CD4-positive, alpha-beta T cell treated with Interleukin-15 for 4 hours (primary cell): ENCODE data around the gene COA1.
A peak's percentile ranks its signal among the peaks of the same experiment; 100 is the strongest.
"Not testable (repeated sequence)": the region's sequence is repeated elsewhere in the genome, so short reads cannot be mapped to it uniquely, and the experiment has no call there.

Experiments used
- DNase-seq: peaks from one replicate; pipeline ENCODE4 v3.0.0-alpha.2; 2020; ENCODE audit warnings: low spot score

The COA1 gene

DNA sequence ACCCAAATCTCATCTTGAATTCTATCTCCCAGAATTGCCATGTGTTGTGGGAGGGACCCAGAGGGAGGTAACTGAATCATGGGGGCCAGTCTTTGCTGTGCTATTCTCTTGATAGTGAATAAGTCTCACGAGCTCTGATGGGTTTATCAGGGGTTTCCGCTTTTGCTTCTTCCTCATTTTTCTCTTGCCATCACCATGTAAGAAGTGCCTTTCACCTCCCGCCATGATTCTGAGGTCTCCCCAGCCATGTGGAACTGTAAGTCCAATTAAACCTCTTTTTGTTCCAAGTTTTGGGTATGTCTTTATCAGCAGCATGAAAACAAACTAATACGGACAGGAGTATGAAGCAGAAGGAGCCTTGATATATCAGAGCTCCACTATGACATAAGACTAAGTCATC is 41.5 kb downstream of the COA1 start:
- not testable (repeated sequence) for DNase-seq

DNA sequence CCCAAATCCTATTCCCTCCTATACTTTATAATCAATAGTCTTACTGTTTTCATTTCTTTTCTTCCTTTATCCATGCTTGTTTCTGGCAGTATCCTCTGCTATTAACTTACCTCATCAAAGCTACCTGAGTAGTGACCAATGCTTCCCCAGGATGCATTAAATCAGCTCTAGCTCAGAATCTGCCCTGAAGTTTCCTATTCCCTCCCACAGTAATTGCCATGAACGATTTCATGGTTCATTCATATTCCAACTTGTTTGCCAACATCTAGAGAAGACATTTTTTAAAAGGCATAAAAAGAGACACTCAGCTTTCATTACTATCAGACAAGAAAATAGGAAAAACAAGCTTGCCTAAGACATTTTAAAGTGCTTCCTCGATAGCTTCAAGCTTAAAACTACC is 42.3 kb downstream of the COA1 start:
- DNase-seq: no peak

DNA sequence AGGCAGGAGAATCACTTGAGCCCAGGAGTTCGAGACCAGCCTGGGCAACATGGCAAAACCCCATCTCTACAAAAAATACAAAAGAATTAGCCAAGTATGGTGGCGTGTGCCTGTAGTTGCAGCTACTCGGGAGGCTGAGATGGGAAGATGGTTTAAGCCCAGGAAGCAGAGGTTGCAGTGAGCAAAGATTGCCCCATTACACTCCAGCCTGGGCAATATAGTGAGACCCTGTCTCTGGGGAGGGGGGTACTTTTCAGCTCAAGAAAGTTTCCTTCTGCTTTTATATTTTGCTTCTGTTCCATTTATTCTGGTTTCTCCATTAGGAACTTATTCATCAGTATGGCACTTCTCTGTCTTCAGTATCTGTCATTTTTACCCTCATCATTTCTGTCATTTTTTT is 48.6 kb downstream of the COA1 start:
- DNase-seq: no peak

DNA sequence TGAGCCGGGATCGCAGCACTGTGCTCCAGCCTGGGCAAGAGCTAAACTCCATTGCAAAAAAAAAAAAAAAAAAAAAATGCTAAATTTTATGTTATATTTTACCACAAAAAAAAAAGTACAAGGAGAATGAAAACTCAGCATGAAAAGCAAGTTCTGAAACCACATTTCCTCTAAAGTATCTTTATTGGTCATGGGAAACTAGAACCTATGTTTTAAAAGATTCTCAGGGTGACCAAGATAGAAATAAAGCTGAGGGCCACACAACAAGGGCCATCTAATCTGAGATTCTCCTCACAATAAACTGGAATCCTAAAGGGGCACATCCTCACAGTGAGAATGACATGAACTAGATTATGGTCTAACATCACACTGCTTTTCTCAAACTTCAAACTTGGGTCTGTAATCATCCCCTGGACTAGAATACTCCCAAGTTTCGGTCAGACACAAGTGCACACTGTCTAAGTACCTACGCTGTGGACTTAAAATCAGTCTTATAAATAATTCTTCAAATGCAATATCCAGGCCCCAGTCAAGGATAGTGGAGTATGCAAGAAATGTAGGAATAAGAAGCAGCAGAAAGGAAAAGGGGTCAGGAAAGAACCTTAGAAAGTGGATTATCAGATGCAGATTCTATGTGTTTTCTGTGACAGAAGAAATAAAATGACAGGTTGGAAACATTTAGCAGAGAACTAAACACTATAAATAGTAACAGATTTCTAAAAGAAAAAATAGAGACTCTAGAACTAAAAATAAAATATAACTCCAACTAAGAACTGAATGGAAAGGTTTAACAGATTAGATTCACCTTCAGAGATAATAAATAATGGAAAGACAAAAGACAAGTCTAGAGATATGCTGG is 49.9 kb downstream of the COA1 start:
- DNase-seq: no peak

DNA sequence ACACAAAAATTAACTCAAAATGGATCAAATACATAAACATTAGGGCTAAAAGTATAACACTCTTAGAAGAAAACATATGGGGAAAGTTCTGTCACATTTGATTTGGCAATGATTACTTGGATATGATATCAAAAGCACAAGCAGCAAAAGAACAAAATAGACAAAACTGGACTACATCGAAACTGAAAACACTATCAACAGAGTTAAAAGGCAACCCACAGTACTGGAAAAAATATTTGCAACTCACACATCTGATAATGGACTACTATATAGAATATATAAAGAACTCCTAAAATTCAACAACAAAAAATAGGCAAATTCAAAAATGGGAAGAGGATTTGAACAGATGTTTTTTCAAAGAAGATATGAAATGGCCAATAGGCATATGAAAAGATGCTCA is 51.0 kb downstream of the COA1 start:
- DNase-seq: no peak

DNA sequence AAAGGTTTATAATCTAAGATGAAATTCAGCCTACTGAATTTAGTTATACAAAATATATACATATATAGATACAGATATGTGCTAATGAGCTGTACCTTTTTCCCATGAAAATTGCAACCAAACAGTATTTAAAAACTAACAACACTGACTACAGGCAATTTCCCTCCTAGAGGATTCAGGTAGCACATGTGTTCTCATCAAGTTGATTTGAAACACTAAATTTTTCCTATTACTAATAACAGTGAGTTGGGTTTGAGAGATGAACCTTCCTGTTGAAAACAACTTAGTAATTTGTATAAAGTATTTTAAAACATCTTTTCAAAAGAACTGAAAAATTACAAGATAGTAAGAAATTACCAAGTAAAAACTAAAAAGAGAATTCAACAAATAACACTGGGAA is 51.5 kb downstream of the COA1 start:
- DNase-seq: no peak

DNA sequence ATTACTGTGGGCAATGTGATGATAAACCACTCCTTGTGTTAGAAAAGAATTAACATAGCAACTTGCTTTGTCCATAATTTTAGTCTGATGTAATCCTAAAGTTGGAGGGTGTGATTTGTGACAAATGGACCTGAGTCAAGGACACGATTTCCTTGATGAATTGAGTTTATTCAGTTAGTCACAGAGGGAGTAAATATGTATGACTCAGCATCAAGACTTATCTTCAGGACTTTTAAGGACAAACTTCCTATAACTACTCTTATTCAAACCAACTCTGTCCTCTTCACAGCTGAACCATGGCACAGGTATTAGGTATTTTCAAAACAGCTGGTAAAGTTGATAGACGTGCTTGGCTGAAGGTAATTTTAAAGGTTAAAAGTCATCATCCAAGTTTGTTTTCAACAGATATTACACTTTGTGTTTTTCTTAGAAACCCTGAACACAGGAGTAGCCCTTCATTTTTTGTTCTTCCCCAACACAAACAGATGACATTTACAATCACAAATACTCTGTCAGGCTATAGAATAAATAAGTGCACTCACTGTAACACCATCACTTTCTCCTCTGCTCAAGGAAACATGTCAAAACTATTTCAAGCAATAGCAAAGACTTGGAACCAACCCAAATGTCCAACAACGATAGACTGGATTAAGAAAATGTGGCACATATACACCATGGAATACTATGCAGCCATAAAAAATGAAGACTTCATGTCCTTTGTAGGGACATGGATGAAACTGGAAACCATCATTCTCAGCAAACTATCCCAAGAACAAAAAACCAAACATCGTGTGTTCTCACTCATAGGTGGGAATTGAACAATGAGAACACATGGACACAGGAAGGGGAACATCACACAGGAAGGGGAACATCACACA is 54.5 kb downstream of the COA1 start:
- no peak for DNase-seq

DNA sequence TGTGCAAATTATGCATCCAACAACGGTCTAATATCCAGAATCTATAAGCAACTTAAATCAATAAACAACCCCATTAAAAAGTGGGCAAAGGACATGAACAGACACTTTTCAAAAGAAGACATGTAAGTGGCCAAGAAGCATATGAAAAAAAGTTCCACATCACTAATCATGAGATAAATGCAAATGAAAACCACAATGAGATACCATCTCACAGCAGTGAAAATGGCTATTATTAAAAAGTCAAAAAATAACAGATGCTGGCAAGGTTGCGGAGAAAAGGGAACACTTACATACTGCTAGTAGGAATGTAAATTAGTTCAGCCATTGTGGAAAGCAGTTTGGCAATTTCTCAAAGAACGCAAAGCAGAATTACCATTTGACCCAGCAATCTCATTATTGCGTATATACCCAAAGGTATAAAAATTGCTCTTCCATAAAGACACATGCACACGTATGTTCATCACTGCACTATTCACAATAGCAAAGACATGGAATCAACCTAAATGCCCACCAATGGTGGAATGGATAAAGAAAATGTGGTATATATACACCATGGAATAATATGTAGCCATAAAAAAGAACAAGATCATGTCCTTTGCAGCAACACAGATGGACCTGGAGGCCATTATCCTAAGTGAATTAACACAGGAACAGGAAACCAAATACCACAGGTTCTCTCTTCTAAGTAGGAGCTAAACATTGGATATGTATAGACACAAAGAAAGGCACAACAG is 55.9 kb downstream of the COA1 start:
- not testable (repeated sequence) for DNase-seq

DNA sequence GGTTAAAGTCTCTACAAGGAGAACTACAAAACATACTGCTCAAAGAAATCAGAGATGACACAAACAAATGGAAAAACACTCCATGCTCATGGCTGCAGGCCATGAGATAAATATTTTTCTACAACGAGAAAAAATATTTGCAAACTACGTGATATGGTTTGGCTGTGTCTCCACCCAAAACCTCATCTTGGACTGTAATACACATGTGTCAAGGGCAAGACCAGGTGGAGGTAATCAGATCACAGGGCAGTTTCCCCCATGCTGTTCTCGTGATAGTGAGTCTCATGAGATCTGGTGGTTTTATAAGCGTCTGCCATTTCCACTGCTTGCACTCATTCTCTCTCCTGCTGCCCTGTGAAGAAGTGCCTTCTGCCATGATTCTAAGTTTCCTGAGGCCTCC is 57.8 kb downstream of the COA1 start:
- no peak for DNase-seq

DNA sequence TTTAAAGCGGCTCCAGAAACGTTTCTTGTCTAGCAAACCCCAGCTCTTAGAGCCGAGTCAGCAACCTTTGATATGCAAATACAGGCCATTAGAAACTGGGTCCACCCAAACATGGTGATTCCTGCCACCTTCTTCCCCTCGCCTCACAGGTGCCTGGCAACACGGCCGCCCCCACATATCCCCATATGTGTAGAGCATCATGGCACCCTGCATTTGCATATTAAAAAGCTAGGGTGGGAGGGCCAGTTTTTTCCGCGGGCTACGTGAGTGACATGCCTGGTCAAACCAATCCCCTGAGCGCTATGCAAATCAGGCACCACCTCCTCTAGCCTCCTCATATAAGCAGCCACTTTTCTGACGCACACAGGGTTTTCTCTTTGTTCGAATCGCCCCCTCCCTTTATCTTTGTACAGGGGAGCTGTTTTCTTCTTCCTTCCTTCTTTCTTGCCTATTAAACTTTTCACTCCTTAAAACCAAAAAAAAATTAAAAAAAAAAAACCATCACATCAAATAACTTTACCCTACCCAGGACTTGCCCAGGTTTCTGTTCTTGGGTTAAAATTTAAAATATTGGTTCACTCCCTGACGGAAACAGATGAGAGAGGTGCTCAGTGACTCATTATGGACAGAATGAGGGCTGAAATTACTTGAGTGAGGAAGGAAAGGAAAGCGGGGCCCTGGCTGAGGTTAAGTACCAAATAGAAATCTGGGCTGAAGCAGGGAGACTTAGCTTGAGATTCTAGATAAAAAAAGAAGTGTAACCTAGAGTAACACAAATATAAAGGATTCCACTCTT is 59.8 kb downstream of the COA1 start:
- DNase-seq: peak; percentile 74

DNA sequence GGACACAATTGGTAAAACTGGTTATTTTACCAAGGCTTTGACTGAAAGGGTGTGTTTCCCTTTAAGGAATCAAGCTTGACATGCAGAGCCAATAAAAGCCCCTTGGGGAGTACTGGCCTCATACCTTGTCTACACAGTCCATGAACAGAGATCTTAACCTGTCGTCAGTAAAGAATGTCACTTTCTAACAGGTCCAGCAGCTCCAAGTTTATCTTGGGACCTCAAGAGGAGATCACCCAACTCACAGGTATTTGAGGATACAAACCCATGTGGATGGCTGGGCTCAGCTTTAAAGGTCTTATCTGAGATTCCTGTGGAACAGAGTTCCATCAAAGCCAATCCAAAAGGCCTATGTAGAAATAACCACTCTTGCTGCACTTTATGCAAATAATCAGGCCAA is 61.3 kb downstream of the COA1 start:
- DNase-seq: no peak

DNA sequence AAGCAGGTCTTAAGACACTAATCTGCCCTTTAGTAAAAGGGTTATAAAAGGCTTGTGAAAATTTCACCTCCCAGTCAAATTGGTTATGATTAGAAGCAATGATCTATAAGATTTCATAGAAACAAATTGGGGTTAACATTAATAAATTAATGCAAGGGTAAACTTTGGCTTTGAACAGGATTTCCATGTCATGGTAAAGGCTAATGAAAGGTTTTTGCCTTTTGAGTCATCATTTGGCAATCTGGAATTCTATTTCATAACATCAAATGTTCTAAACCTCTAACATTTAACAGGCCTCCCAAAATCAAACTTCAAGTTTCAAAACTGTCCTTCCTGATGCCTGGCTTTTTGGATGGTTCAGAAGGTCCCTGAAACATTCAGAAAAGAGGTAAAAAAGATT is 62.4 kb downstream of the COA1 start:
- no peak for DNase-seq

DNA sequence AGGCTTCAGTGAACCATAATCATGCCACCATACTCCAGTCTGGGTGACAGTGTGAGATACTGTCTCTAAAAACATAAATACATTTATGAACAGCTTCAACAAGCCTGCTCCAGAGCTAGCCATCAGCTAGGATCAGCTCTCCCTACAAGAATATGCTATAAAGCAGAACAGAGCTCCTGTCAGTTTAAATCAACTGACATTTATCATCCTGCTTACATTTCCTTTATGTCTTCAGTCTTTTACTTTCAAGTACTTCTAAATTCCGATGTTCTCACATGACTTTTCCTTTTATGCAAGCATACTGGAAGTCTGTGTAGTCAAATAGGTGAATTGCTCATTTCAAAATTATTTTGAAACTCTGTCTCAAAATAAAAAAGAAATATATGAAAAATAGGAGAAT is 64.6 kb downstream of the COA1 start:
- no peak for DNase-seq

DNA sequence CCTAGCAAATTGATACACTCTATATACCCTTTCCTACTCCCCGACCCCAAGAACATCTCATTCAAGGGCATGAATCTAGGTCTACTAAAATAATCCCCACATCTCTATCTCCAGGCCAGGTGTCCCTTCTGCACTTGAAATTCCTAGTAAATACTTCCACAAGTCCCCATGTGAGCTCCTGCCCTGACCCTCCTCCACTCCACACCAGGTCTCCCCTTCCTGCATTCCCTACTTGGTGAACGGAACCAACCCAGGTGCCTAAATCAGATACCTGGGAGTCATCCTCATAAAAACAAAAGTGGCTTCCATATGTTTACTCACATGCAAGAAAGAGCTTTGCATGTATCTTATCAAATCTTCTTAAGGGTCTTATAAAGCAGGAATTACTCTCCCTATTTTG is 69.2 kb downstream of the COA1 start:
- DNase-seq: no peak

DNA sequence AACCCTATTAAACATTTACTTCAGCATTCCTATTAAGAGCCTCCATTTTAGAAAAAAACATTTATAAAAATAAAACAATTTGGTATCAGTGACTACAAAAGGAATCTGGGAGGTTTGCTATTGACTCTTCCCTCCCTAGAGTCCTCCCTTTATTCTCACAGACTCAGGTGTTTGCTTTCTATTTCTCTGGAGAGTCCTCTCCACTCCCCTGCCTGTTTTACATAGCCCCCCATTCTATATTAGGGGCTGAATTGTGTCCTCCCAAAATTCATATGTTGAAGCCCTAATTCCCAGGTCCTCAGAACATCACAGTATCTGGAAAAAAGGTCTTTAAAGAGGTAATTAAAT is 69.8 kb downstream of the COA1 start:
- DNase-seq: no peak

DNA sequence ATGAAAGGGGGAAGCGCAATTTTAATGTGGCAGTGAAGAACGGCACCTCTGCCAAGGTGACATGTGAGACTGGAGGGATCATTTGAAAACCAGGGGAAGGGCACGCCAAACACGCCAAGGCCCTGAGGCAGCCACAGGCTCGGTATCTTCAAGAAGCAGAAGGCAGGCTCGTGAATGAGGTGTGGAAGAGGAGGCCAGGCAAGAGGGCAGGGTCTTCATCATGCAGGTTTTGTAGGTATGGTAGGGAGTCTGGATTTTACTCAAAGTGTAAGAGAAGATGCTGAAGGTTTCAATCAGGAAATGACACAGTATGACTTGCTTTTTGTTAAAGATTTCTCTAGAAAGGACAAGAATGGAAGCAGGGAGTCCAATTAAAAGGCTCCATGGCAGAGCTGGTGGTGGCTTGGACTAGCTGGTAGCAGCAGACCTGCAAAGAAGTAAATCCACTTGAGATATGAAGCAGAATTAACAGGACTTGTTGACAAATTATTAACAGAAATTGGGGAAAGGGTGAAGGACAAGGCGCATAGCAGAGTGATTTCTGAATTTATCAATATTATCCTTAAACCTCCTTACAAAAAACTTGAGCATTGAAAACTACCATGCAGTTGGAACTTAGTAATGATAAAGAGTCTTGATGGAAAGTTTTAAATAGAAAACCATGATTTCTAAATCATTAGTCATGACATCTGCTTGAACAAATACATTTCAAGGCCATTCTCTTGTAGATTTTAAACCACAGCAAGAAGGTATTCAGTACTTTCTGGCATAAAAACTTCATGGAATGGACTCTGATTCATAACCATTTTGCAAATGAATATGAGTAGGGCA is 70.4 kb downstream of the COA1 start:
- DNase-seq: no peak

DNA sequence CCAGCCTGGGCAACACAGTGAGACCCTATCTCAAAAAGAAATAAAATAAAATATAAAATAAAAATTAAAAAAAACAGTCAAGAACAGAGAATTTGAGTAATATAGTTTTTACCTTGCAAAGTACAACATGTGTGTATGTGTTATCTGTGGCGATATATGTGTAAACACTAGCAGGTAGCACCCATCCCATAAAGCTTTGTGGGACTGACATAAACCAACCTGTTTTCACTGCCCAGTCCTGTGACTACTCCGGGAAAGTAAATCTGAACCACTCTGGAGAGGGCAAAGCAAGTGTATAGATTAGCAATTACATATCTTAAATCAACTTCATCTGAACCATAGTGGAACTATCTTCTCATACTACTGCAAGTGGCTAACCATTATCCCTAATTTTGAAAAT is 72.3 kb downstream of the COA1 start:
- DNase-seq: no peak

DNA sequence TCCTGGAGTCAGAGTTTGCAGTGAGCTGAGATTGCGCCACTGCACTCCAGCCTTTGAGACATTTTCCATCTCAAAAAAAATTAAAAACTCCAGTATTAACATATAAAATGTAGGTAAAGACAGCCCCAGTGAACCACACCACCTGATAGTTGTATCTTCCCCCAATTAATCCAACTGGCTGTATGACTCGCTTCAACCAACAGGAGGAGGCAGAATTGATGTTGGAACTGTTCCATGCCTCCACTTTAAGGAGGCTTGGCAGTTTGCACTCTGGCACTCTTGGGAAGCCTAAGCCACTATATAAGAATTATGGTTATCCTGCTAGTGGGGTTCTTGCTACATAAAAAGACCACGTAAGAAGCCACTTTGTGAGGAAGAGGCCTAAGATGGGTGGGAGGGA is 73.7 kb downstream of the COA1 start:
- DNase-seq: no peak

DNA sequence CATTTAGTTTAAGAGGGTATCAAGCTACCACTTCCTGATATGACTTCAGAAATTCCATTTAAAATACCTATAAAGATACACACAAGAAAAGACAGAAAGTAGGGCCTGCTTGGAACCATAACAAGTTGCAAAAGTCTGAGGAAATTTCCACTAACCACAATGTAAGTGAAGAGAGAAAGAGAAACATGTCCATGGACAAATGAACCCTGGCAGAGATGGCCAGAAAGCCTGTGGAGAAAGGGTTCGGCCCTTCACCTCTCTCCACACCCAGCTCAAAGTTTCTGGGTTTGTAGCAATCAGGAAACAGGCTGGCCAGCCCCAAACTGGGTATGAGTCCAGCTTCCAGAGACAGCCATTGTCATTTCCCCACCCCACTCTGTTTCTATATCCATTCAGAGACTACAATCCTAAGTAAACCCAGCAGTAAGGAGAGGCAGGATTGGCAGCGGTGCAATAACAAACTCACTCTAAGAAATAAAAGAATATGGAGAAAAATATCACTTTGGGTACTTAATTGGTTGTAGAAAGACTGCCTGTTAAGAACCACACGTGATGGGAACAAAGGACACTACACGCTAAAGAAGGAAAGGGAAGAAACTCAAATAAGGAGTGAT is 75.3 kb downstream of the COA1 start:
- no peak for DNase-seq

DNA sequence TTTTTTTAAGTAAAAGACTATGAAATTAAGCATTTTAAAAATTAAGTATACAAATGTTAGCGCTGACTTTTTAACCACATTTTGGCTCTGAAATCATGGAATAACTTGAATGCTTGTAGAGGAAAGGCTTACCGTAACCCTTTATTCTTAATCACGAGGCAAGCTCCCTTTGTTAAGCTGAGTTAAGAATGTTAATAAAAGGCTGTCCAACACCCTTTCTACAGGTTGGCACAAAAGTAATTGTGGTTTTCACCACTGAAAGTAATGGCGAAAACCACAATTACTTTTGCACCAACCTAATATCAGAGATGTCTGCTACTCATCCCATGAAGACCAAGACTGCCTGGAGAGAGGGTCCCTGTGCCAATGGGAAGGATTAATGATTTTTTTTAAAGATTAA is 75.9 kb downstream of the COA1 start:
- DNase-seq: no peak

DNA sequence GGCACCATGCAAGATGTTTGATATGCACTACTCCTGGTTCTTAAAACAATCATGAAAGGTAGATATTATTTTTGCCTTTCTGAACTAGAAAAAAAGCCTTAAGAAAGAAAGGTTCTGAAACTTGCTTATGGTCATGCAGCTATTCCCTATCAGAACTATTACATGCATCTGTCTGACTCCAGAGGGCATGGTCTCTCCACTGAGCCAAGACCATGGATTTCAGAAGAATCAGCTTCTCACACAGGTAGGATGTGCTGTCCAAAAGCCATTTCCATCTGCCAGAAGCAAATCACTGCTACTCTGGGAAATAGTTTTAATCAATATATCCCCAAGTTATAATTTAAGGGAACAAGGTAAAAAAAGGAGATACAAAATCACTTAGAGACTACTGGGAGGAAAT is 77.0 kb downstream of the COA1 start:
- no peak for DNase-seq
